MCF 10A (cell line): ENCODE results near the gene C9orf85. TPM values are rescaled to one million over a fixed set of nuclear protein-coding genes. Genes with fewer than 3 reads are reported as not detected.

Experiments
- BruUV-seq: library from RNA; stranded (reverse); fragments of 400-500 nt; replicated peaks from 2 replicates; lab custom pipeline; 2021; lab: Mats Ljungman, UMichigan
- CTCF ChIA-PET: fragments of 300-600 bp; sonication (Branson Sonifier 250); formaldehyde crosslinking; extraction: SDS; loops from one replicate; lab custom pipeline; 2021; ENCODE audit warnings: antibody characterized with exemption, inconsistent platforms; lab: Yijun Ruan, JAX
- POLR2A ChIA-PET: fragments of 300-600, 350-650 bp; sonication (Branson Sonifier 250); formaldehyde crosslinking; extraction: SDS; loops from one replicate; lab custom pipeline; 2020; ENCODE audit warnings: antibody characterized with exemption, inconsistent platforms; lab: Yijun Ruan, JAX
- DNase-seq: peaks from one replicate; pipeline ENCODE4 v3.0.0-alpha.2; 2018; ENCODE audit not compliant: unreplicated experiment
- H3K27ac Mint-ChIP-seq: one replicate; pipeline ENCODE4 v1.8.0; 2022; ENCODE audit warnings: mild to moderate bottlenecking, low read depth, mixed read lengths; ENCODE audit not compliant: unreplicated experiment
- H3K27me3 Mint-ChIP-seq: one replicate; pipeline ENCODE4 v1.8.0; 2022; ENCODE audit warnings: mixed read lengths; ENCODE audit not compliant: insufficient read depth, unreplicated experiment
- H3K36me3 Mint-ChIP-seq: one replicate; pipeline ENCODE4 v1.8.0; 2022; ENCODE audit warnings: mild to moderate bottlenecking, moderate library complexity, mixed read lengths; ENCODE audit not compliant: insufficient read depth, unreplicated experiment
- H3K4me1 Mint-ChIP-seq: one replicate; pipeline ENCODE4 v1.8.0; 2022; ENCODE audit warnings: mixed read lengths; ENCODE audit not compliant: insufficient read depth, unreplicated experiment
- H3K4me3 Mint-ChIP-seq: one replicate; pipeline ENCODE4 v1.8.0; 2022; ENCODE audit warnings: mild to moderate bottlenecking, moderate library complexity, mixed read lengths; ENCODE audit not compliant: unreplicated experiment
- H3K9me3 Mint-ChIP-seq: one replicate; pipeline ENCODE4 v1.8.0; 2022; ENCODE audit warnings: mixed read lengths; ENCODE audit not compliant: unreplicated experiment
- intact Hi-C: fragments of 100-400 bp; cut with micrococcal nuclease; formaldehyde crosslinking; loops from 2 replicates; pipeline ENCODE4 v1.14.1; 2022
- total RNA-seq: library from RNA; stranded (reverse); gene quantifications from 2 replicates; pipeline ENCODE4 v1.2.3, GENCODE V29; 2022
- TF ChIP-seq, protein P1 (sequence below): fragments of 200-600 bp; IDR thresholded peaks from one replicate; pipeline ENCODE4 v1.8.0; 2022; ENCODE audit warnings: antibody characterized with exemption, mild to moderate bottlenecking; ENCODE audit not compliant: unreplicated experiment

Gene C9orf85
- total RNA-seq, 1 experiment from 2014 or later: 19.6 TPM

DNA sequence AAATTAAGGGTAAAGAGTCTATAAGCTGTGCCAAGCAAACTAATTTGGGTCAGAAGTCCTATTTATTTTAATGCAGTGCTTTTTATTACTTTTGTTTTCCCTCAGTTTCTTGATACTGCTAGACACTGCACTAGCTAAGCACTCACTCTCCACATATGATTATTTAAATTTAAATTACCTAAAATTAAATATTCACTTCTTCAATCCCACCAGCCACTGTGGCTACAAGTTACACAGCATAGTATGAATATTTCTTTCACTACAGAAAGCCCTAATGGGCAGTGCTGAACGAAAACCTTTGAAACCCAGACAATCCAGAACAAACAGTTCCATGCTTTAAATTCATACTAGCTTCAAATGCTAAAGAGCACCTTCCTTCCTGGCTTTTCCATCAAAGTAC, 24.1 kb upstream of the C9orf85 start:
- H3K36me3 Mint-ChIP-seq: peaks cover 6% of the 10 kb centered on the region
- no peak overlapping the region for H3K27ac Mint-ChIP-seq
- POLR2A ChIA-PET: interaction anchor here (2.6 kb wide), 1 partner anchor 23 kb away, joined by 7 read pairs; the partner anchor contains the start of genes ABHD17B and C9orf85
- peaks cover 11% of the 10 kb centered on the region for H3K9me3 Mint-ChIP-seq
- intact Hi-C loops: no loop called here
- CTCF ChIA-PET: interaction anchor here (0.7 to 0.8 kb wide), 3 partner anchors 35 to 388 kb away, joined by 3 read pairs; no protein-coding TSS in a partner anchor
- no peaks in the 10 kb centered on the region for H3K4me1 Mint-ChIP-seq
- DNase-seq: no peak
- no peak overlapping the region for H3K4me3 Mint-ChIP-seq
- no peaks in the 10 kb centered on the region for H3K27me3 Mint-ChIP-seq
- BruUV-seq: no TSS peak
- TF ChIP-seq, protein P1, sequence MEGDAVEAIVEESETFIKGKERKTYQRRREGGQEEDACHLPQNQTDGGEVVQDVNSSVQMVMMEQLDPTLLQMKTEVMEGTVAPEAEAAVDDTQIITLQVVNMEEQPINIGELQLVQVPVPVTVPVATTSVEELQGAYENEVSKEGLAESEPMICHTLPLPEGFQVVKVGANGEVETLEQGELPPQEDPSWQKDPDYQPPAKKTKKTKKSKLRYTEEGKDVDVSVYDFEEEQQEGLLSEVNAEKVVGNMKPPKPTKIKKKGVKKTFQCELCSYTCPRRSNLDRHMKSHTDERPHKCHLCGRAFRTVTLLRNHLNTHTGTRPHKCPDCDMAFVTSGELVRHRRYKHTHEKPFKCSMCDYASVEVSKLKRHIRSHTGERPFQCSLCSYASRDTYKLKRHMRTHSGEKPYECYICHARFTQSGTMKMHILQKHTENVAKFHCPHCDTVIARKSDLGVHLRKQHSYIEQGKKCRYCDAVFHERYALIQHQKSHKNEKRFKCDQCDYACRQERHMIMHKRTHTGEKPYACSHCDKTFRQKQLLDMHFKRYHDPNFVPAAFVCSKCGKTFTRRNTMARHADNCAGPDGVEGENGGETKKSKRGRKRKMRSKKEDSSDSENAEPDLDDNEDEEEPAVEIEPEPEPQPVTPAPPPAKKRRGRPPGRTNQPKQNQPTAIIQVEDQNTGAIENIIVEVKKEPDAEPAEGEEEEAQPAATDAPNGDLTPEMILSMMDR: no peak

DNA sequence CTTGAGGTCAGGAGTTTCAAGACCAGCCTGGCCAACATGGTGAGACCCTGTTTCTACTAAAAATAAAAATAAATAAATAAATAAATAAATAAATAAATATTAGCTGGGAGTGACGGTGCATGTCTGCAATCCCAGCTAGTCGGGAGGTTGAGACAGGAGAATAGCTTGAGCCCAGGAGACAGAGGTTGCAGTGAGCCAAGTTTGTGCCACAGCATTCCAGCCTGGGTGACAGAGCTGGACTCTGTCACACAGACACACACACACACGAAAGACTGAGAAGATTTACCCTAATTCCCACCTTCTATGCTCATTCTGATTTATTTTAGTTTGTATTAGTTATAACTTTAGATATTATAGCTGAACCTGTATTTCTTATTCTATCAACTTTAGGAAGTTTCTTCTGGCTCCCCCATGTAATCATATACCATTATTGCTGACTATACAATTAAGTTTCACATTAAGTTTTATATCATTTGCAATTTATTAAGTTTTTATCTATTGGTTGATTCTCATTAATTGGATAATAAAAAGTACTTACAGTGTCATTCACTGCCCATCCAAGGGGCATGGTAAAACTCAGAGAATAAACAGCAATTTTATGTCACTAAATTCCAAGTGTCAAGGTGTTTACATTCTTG, 21.3 kb upstream of the C9orf85 start:
- H3K27ac Mint-ChIP-seq: no peak overlapping the region
- no TSS peak for BruUV-seq
- intact Hi-C loops: no loop called here
- no peaks in the 10 kb centered on the region for H3K9me3 Mint-ChIP-seq
- H3K4me3 Mint-ChIP-seq: no peak overlapping the region
- CTCF ChIA-PET: interaction anchor here (0.6 to 1.2 kb wide), 3 partner anchors 24 to 1081 kb away, joined by 3 to 5 read pairs (median 4); no protein-coding TSS in a partner anchor
- no peaks in the 10 kb centered on the region for H3K36me3 Mint-ChIP-seq
- DNase-seq: no peak
- no peaks in the 10 kb centered on the region for H3K4me1 Mint-ChIP-seq
- TF ChIP-seq, protein P1: no peak
- POLR2A ChIA-PET: interaction anchor here (0.6 kb wide), 3 partner anchors 17 to 987 kb away, joined by 3 read pairs; no protein-coding TSS in a partner anchor
- H3K27me3 Mint-ChIP-seq: no peaks in the 10 kb centered on the region

DNA sequence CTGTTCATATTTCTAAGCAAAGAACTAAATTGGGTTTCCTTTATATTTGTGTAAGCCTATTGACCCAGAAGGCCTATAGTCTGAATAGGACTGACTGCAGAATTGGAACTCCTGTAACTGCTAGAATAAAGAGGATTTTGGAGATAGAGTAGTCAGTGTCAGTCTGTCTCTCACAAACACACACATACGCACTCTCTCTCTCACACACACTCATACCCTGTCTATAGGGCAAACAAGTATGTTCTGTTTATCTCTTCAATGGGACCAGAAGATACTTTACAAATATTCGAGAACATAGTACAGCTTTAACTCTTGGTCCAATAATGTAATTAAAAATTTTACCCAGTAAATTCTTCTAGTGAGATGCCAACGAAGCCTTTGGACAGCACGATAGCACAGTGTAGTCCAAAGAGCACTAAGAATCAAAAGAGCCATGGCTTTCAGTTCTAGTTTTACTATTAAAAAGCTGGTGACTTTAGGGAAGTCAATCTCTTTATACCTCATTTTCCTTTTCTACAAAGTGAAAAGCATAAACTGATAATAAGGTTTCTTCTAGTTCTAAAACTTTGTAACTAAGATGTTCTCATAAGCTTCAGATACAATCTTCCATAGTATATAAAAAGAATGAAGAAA, 19.8 kb upstream of the C9orf85 start:
- no peaks in the 10 kb centered on the region for H3K9me3 Mint-ChIP-seq
- no peaks in the 10 kb centered on the region for H3K4me1 Mint-ChIP-seq
- H3K36me3 Mint-ChIP-seq: no peaks in the 10 kb centered on the region
- TF ChIP-seq, protein P1: no peak
- POLR2A ChIA-PET: interaction anchor here (0.9 to 1.1 kb wide), 2 partner anchors 20 kb away, joined by 3 to 7 read pairs; partner anchors contain the start of genes ABHD17B and C9orf85
- CTCF ChIA-PET: interaction anchor here (0.6 to 1.4 kb wide), 4 partner anchors 17 to 815 kb away, joined by 3 to 5 read pairs (median 4); no protein-coding TSS in a partner anchor
- intact Hi-C loops: no loop called here
- no TSS peak for BruUV-seq
- H3K4me3 Mint-ChIP-seq: no peak overlapping the region
- H3K27ac Mint-ChIP-seq: no peak overlapping the region
- DNase-seq: no peak
- no peaks in the 10 kb centered on the region for H3K27me3 Mint-ChIP-seq

DNA sequence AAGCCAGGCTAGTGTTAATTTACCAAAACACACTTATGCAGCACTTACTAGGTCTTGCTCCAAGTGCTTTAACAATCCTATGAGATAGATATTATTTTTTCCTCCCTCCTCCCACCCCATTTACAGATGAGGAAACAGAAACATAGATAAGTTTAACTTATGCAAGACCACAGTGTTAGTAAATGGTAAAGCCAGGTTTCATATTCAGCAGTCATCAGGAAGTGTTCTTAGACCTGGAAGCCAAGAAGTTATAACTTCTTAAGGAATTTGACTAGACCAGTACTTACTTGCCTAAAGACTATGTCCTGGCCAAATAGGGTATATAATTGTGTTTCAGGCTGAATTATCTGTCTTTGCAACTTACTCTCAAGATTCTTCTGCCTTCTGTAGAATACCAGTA, 16.3 kb upstream of the C9orf85 start:
- CTCF ChIA-PET: interaction anchor here (0.7 to 1.1 kb wide), 2 partner anchors 26 to 136 kb away, joined by 3 to 4 read pairs; no protein-coding TSS in a partner anchor

More for the DNA sequence above, 16.3 kb upstream of the C9orf85 start:
- no TSS peak for BruUV-seq
- H3K9me3 Mint-ChIP-seq: no peaks in the 10 kb centered on the region
- no peaks in the 10 kb centered on the region for H3K27me3 Mint-ChIP-seq
- peaks cover 9% of the 10 kb centered on the region for H3K4me1 Mint-ChIP-seq
- peak; percentile 5 for DNase-seq
- no peak overlapping the region for H3K4me3 Mint-ChIP-seq
- peaks cover 5% of the 10 kb centered on the region for H3K36me3 Mint-ChIP-seq
- intact Hi-C loops: no loop called here
- POLR2A ChIA-PET: interaction anchor here (0.6 to 1.6 kb wide), 5 partner anchors 14 to 18 kb away, joined by 3 to 7 read pairs (median 4); partner anchors contain the start of genes ABHD17B and C9orf85
- TF ChIP-seq, protein P1: no peak
- H3K27ac Mint-ChIP-seq: no peak overlapping the region
